HepG2 (cell line): ENCODE results near the gene CERS4. TPM values are rescaled to one million over a fixed set of nuclear protein-coding genes. Genes with fewer than 3 reads are reported as not detected.

Source experiments
- ATAC-seq: fragments of 200-7000 bp; cut with Tn5 transposase; 3 replicates; pipeline ENCODE4 v1.9.1; 2020; ENCODE audit warnings: mild to moderate bottlenecking, moderate library complexity
- BruUV-seq: library from RNA; stranded (reverse); fragments of 400-500 nt; replicated peaks from 2 replicates; lab custom pipeline; 2021; lab: Mats Ljungman, UMichigan
- CTCF ChIA-PET: fragments of 300-600 bp; formaldehyde crosslinking; extraction: SDS; loops from one replicate; lab custom pipeline; 2021; ENCODE audit warnings: low total read pairs, inconsistent platforms, low intra/inter-chr PET ratio; lab: Yijun Ruan, JAX
- POLR2A ChIA-PET: fragments of 350-600 bp; sonication (Branson Sonifier 250); formaldehyde crosslinking; loops from one replicate; lab custom pipeline; 2020; ENCODE audit warnings: antibody characterized with exemption, inconsistent platforms; lab: Yijun Ruan, JAX
- DNase-seq: peaks from one replicate; pipeline ENCODE4 v3.0.0-alpha.2; 2015; ENCODE audit warnings: low spot score
- FAIRE-seq: peaks from 3 replicates; lab custom pipeline; 2011; peaks lifted over from hg19 to GRCh38; lab: Jason Lieb, UNC
- H2AFZ ChIP-seq: one replicate; pipeline ENCODE4 v1.6.1; 2011; ENCODE audit warnings: low read length, inconsistent platforms
- H3K27ac ChIP-seq: fragments of 300-600 bp; 3 replicates; pipeline ENCODE4 v1.8.0; 2011; ENCODE audit warnings: mixed run types, mild to moderate bottlenecking, mixed read lengths, low read length, inconsistent platforms; ENCODE audit not compliant: insufficient read depth; ENCODE audit errors: extremely low read length
- H3K27me3 ChIP-seq, 2 experiments: fragments of 200-600 bp in 1 of 2; 2 replicates in 1 of 2; 3 replicates in 1 of 2; pipeline versions ENCODE4 v1.6.0 to v1.8.0; 2011; ENCODE audit warnings: low read length in 2 of 2, mild to moderate bottlenecking in 2 of 2, moderate library complexity in 2 of 2, inconsistent platforms in 1 of 2; ENCODE audit not compliant: insufficient read depth in 2 of 2, control insufficient read depth in 1 of 2
- H3K36me3 ChIP-seq, 2 experiments: fragments of 200-600 bp in 1 of 2; replicated peaks in 1 of 2; 2 replicates in 1 of 2; 3 replicates in 1 of 2; pipeline versions ENCODE4 v1.5.1 to v1.8.0; 2011; ENCODE audit warnings: low read length in 2 of 2, inconsistent platforms in 1 of 2; ENCODE audit not compliant: insufficient read depth in 2 of 2, control insufficient read depth in 1 of 2
- H3K4me1 ChIP-seq: 2 replicates; pipeline ENCODE4 v1.5.1; 2012; ENCODE audit warnings: low read length, inconsistent platforms; ENCODE audit not compliant: insufficient read depth
- H3K4me2 ChIP-seq: 2 replicates; pipeline ENCODE4 v1.6.0; 2011; ENCODE audit warnings: low read depth, low read length, inconsistent platforms
- H3K4me3 ChIP-seq, 3 experiments: fragments of 200-600 bp in 1 of 3; sonication (generic), shearing (Covaris generic) in 1 of 3; replicated peaks in 1 of 3; 2 replicates each; pipeline ENCODE4 v1.5.1; 2011 to 2016; ENCODE audit warnings: low read length in 3 of 3, inconsistent platforms in 2 of 3, low read depth in 2 of 3, mild to moderate bottlenecking in 2 of 3, control low read depth in 1 of 3, mixed read lengths in 1 of 3; ENCODE audit not compliant: insufficient read depth in 1 of 3
- H3K79me2 ChIP-seq: one replicate; pipeline ENCODE4 v1.6.1; 2011; ENCODE audit warnings: low read length, inconsistent platforms; ENCODE audit not compliant: insufficient read depth
- H3K9ac ChIP-seq: 2 replicates; pipeline ENCODE4 v1.6.0; 2011; ENCODE audit warnings: mild to moderate bottlenecking, low read depth, low read length, inconsistent platforms; ENCODE audit not compliant: insufficient read depth
- H3K9me3 ChIP-seq: 2 replicates; pipeline ENCODE4 v1.5.1; 2012; ENCODE audit warnings: mild to moderate bottlenecking, low read length
- H4K20me1 ChIP-seq: 2 replicates; pipeline ENCODE4 v1.6.0; 2011; ENCODE audit warnings: inconsistent platforms, mild to moderate bottlenecking, low read length, moderate library complexity; ENCODE audit not compliant: insufficient read depth
- ATF2 ChIP-seq: sonication (generic); formaldehyde crosslinking; IDR thresholded peaks from 2 replicates; pipeline ENCODE4 v1.4.0; 2020; ENCODE audit warnings: missing genetic modification reagents
- BATF2 ChIP-seq: sonication (generic); formaldehyde crosslinking; IDR thresholded peaks from 2 replicates; pipeline ENCODE4 v1.8.0; 2022; ENCODE audit warnings: mild to moderate bottlenecking, missing genetic modification reagents, moderate library complexity
- IKZF5 ChIP-seq: IDR thresholded peaks from 2 replicates; pipeline ENCODE4 v1.6.1; 2018; ENCODE audit warnings: missing genetic modification reagents, mild to moderate bottlenecking, missing compliant biosample characterization
- ISX ChIP-seq: sonication (generic); formaldehyde crosslinking; conservative IDR thresholded peaks from 2 replicates; pipeline ENCODE4 v1.5.0; 2020; ENCODE audit warnings: missing genetic modification reagents
- KLF13 ChIP-seq: sonication (generic); formaldehyde crosslinking; IDR thresholded peaks from 2 replicates; pipeline ENCODE4 v1.4.0; 2020; ENCODE audit warnings: mild to moderate bottlenecking, missing genetic modification reagents
- NR2F1 ChIP-seq, 2 experiments: fragments of 450-650 bp in 1 of 2; formaldehyde crosslinking in 1 of 2; IDR thresholded peaks; 2 replicates each; pipeline versions ENCODE4 v1.5.0 to v1.6.1; 2016 to 2020; ENCODE audit warnings: mild to moderate bottlenecking in 1 of 2, missing compliant biosample characterization in 1 of 2, missing genetic modification reagents in 1 of 2, moderate library complexity in 1 of 2
- SAFB2 ChIP-seq: sonication (generic); formaldehyde crosslinking; IDR thresholded peaks from 2 replicates; pipeline ENCODE4 v1.5.1; 2020; ENCODE audit warnings: missing genetic modification reagents, low read depth, mild to moderate bottlenecking, borderline replicate concordance
- SNAPC2 ChIP-seq: sonication (generic); formaldehyde crosslinking; IDR thresholded peaks from 2 replicates; pipeline ENCODE4 v1.8.1; 2022; ENCODE audit warnings: mild to moderate bottlenecking, missing genetic modification reagents
- SYNCRIP ChIP-seq: fragments of 200-400 bp; formaldehyde crosslinking; IDR thresholded peaks from 2 replicates; pipeline ENCODE4 v1.6.1; 2018; ENCODE audit warnings: mild to moderate bottlenecking, low read depth, low read length; ENCODE audit not compliant: insufficient read depth
- TCF7L2 ChIP-seq: IDR thresholded peaks from 2 replicates; pipeline ENCODE4 v1.6.1; 2011; ENCODE audit warnings: mild to moderate bottlenecking, low read depth, low read length, moderate library complexity
- TERF1 ChIP-seq: sonication (generic); formaldehyde crosslinking; IDR thresholded peaks from 2 replicates; pipeline ENCODE4 v1.8.0; 2022; ENCODE audit warnings: mild to moderate bottlenecking, missing genetic modification reagents, moderate library complexity
- ZNF232 ChIP-seq: sonication (generic); formaldehyde crosslinking; IDR thresholded peaks from 2 replicates; pipeline ENCODE4 v1.4.0; 2020; ENCODE audit warnings: missing genetic modification reagents, borderline replicate concordance
- ZNF383 ChIP-seq: sonication (generic); formaldehyde crosslinking; IDR thresholded peaks from 2 replicates; pipeline ENCODE4 v1.4.0; 2020; ENCODE audit warnings: missing genetic modification reagents, mild to moderate bottlenecking, borderline replicate concordance
- ZNF766 ChIP-seq: sonication (generic); formaldehyde crosslinking; IDR thresholded peaks from 2 replicates; pipeline ENCODE4 v1.5.0; 2020; ENCODE audit warnings: missing genetic modification reagents, borderline replicate concordance
- ZNF777 ChIP-seq: sonication (generic); formaldehyde crosslinking; IDR thresholded peaks from 2 replicates; pipeline ENCODE4 v1.4.0; 2020; ENCODE audit warnings: missing genetic modification reagents
- WGBS: methylation state at CpG from one replicate; pipeline ENCODE4 v1.1.6; 2017; ENCODE audit warnings: low lambda C conversion rate; 5-methylcytosine and 5-hydroxymethylcytosine counted together
- in situ Hi-C: cut with HindIII; loops from 2 replicates; pipeline ENCODE4 v1.10.0; 2017; ENCODE audit warnings: low pct_unique_long_range_greater_than_20kb; ENCODE audit not compliant: extremely low pct_ligation_motif_present
- intact Hi-C: fragments of 100-400 bp; cut with micrococcal nuclease; formaldehyde crosslinking; loops from one replicate; pipeline ENCODE4 v1.10.0; 2022; ENCODE audit not compliant: unreplicated experiment
- polyA plus RNA-seq, 8 experiments: library from polyadenylated mRNA; depleted of rRNA in 3 of 8; stranded (reverse) in 7 of 8; unstranded in 1 of 8; fragments of >200 nt; fragmentation: Illumina TruSeq in 4 of 8; extraction: Trizol in 4 of 8; gene quantifications; 2 replicates each; pipeline versions ENCODE4 v1.2.1 to v1.2.3, GENCODE V29; 2011 to 2016; ENCODE audit warnings: low read depth in 4 of 8, missing spikeins in 1 of 8, mixed read lengths in 1 of 8; ENCODE audit not compliant: insufficient read depth in 1 of 8
- total RNA-seq, 5 experiments: library from RNA; depleted of rRNA; stranded (reverse); fragments of >200 nt; fragmentation: Illumina TruSeq; extraction: Trizol; gene quantifications; 2 replicates each; pipeline ENCODE4 v1.2.3, GENCODE V29; 2016; ENCODE audit warnings: low read depth in 1 of 5
- TF ChIP-seq, protein P1 (sequence below): sonication (generic); formaldehyde crosslinking; IDR thresholded peaks from 2 replicates; pipeline ENCODE4 v1.9.0; 2022; ENCODE audit warnings: missing genetic modification reagents, mild to moderate bottlenecking, borderline replicate concordance

Gene CERS4
- total and polyA plus RNA-seq, 2 of the 13 experiments (the other 11 are each of a cell fraction or from before 2014, with no cell fraction given): 74.7 to 83.5 TPM

GRCh38 chr19:8209462-8210378 lies 550 bp downstream of the CERS4 start:
- in situ Hi-C loops (no loop called here), intact Hi-C loops (loop anchor here (2.0 kb wide), 1 partner anchor 31 kb away; no protein-coding TSS in a partner anchor)
- Histone ChIP-seq H3K4me1 (peaks cover 80% of the 10 kb centered on the region), H3K4me3 (peak overlapping the region; percentile 92 to 94 (median 93)), H4K20me1 (peaks cover 40% of the 10 kb centered on the region), H3K9me3 (no peaks in the 10 kb centered on the region), H3K27me3 (peaks cover 0 to 4% of the 10 kb centered on the region in 2 experiments; a peak in 1 of 5 replicates), H3K4me2 (peak overlapping the region; percentile 99), H3K79me2 (peaks cover 47% of the 10 kb centered on the region), H3K36me3 (peaks cover 1 to 11% of the 10 kb centered on the region in 2 experiments; a peak in 2 of 5 replicates), H3K9ac (peak overlapping the region; percentile 98), H3K27ac (peak overlapping the region; percentile 79), H2AFZ (no peak overlapping the region)
- FAIRE-seq (no peak), ATAC-seq (peak; percentile 6), DNase-seq (no peak)
- CTCF ChIA-PET: no interaction called here
- BruUV-seq: no TSS peak
- POLR2A ChIA-PET: interaction anchor here (1.0 to 1.7 kb wide), 7 partner anchors 10 to 266 kb away, joined by 3 to 6 read pairs (median 4); partner anchors contain the start of gene TIMM44
- WGBS: 0% methylated on average over 22 of the region's 78 CpGs
- TF ChIP-seq SAFB2 (no peak), BATF2 (CRISPR knock-in tag) (no peak), ZNF383 (CRISPR knock-in tag) (no peak), TCF7L2 (no peak), ATF2 (CRISPR knock-in tag) (no peak), TERF1 (CRISPR knock-in tag) (no peak), SYNCRIP (no peak), IKZF5 (CRISPR knock-in tag) (no peak), ISX (CRISPR knock-in tag) (no peak), ZNF766 (CRISPR knock-in tag) (no peak), ZNF232 (0 out of 2 replicates have a peak, but pooled peaks have one; percentile 22), ZNF777 (CRISPR knock-in tag) (peak; percentile 92), NR2F1 (CRISPR knock-in tag; IDR thresholded peaks at IDR 0.05) (no peak), SNAPC2 (CRISPR knock-in tag) (no peak), KLF13 (CRISPR knock-in tag) (no peak)
- TF ChIP-seq, protein P1, sequence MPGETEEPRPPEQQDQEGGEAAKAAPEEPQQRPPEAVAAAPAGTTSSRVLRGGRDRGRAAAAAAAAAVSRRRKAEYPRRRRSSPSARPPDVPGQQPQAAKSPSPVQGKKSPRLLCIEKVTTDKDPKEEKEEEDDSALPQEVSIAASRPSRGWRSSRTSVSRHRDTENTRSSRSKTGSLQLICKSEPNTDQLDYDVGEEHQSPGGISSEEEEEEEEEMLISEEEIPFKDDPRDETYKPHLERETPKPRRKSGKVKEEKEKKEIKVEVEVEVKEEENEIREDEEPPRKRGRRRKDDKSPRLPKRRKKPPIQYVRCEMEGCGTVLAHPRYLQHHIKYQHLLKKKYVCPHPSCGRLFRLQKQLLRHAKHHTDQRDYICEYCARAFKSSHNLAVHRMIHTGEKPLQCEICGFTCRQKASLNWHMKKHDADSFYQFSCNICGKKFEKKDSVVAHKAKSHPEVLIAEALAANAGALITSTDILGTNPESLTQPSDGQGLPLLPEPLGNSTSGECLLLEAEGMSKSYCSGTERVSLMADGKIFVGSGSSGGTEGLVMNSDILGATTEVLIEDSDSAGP (CRISPR knock-in tag): 0 out of 2 replicates have a peak, but pooled peaks have one; percentile 51
